Lower leg skin (tissue), 3 donors: Measurements from ENCODE around the gene SYT9.

ENCODE experiments used
- CTCF ChIP-seq, 3 donors: fragments of 450-650 bp; IDR thresholded peaks; one replicate each; pipeline ENCODE4 v1.5.1; 2016; ENCODE audit warnings: antibody characterized with exemption in 3 of 3, mild to moderate bottlenecking in 3 of 3, moderate library complexity in 2 of 3
- POLR2A ChIP-seq, 2 donors: fragments of 450-650 bp; IDR thresholded peaks; one replicate each; pipeline ENCODE4 v1.6.1; 2016 to 2017; ENCODE audit warnings: antibody characterized with exemption in 2 of 2, mild to moderate bottlenecking in 1 of 2, moderate library complexity in 1 of 2

DNA sequence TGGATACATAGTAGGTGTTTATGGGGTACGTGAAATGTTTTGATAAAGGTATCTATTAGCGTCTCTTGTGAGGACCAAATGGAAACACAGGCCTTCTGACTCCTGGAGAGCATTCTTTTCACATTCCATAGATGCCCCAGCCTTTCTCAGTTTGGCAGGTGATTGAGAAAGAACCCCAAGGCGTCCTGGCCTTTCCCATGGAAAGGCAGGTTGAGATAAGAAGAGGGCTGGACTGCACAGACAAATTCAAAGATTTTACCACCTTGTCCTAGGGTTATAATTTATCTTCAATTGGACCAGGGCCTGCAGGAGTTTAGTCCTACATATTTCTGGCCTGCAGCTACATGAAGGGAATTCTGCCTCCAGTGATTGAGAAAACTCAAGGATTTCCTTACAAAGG is 232.9 kb downstream of the SYT9 start:
- TF ChIP-seq POLR2A (IDR thresholded peaks at IDR 0.05): no peak
- no peak for TF ChIP-seq CTCF (IDR thresholded peaks at IDR 0.05)
